Uterus (tissue), 4 donors: Measurements from ENCODE around the gene TCAF1. TPM values are rescaled to one million over a fixed set of nuclear protein-coding genes. Genes with fewer than 3 reads are reported as not detected.

Source experiments
- DNase-seq, 2 donors: peaks; one replicate each; pipeline ENCODE4 v3.0.0-alpha.2; 2019 to 2020
- H3K27ac ChIP-seq, 2 donors: fragments of 200-600 bp; sonication (generic); 1 replicate in 1 of 2; 2 replicates in 1 of 2; pipeline ENCODE4 v1.5.1; 2016 to 2018
- H3K27me3 ChIP-seq, 2 donors: fragments of 200-600 bp; sonication (generic); one replicate each; pipeline ENCODE4 v1.5.1; 2018 to 2019; ENCODE audit warnings: control low read depth in 1 of 2
- H3K36me3 ChIP-seq, 2 donors: fragments of 200-600 bp; sonication (generic); one replicate each; pipeline ENCODE4 v1.5.1; 2019; ENCODE audit warnings: control low read depth in 1 of 2
- H3K4me1 ChIP-seq, 2 donors: fragments of 200-600 bp; sonication (generic); one replicate each; pipeline ENCODE4 v1.5.1; 2018 to 2019; ENCODE audit warnings: control low read depth in 1 of 2
- H3K4me3 ChIP-seq, 2 donors: fragments of 200-600 bp; sonication (generic); 1 replicate in 1 of 2; 2 replicates in 1 of 2; pipeline ENCODE4 v1.5.1; 2018 to 2019; ENCODE audit warnings: mild to moderate bottlenecking in 1 of 2
- H3K9me3 ChIP-seq, 2 donors: fragments of 200-600 bp; sonication (generic); one replicate each; pipeline ENCODE4 v1.5.1; 2019; ENCODE audit warnings: control low read depth in 1 of 2
- POLR2A ChIP-seq, 2 donors: fragments of 450-650 bp; IDR thresholded peaks; one replicate each; pipeline ENCODE4 v1.6.1; 2016; ENCODE audit warnings: antibody characterized with exemption in 2 of 2, mild to moderate bottlenecking in 1 of 2, moderate library complexity in 1 of 2
- intact Hi-C: fragments of 100-400 bp; cut with DNase I; formaldehyde crosslinking; loops from one replicate; pipeline ENCODE4 v1.15.1; 2023; ENCODE audit warnings: low total_unique reads
- total RNA-seq, 4 donors: library from RNA; depleted of rRNA in 3 of 4; stranded (reverse); fragments of >200 nt in 3 of 4; gene quantifications; one replicate each; pipeline versions ENCODE4 v1.1.0 to v1.2.4, GENCODE V29; 2014 to 2023
- TF ChIP-seq, protein P1 (sequence below), 4 experiments: fragments of 200-600 bp in 2 of 4; fragments of 450-650 bp in 2 of 4; sonication (generic) in 2 of 4; IDR thresholded peaks; one replicate each; pipeline ENCODE4 v1.5.1; 2016 to 2019; ENCODE audit warnings: antibody characterized with exemption in 4 of 4, mild to moderate bottlenecking in 2 of 4, moderate library complexity in 1 of 4
- donor health status: DM: yes; HTN: yes; CAD: no.

Gene TCAF1
- total RNA-seq, 4 donors from 2014 or later, result 12.3 to 137 (median 46.6) TPM

GRCh38 chr7:143885951-143886350 lies 16.0 kb downstream of the TCAF1 start:
- no peaks in the 10 kb centered on the region for H3K36me3 ChIP-seq
- intact Hi-C loops, result no loop called here
- H3K4me1 ChIP-seq, result peaks cover 0 to 3% of the 10 kb centered on the region in 2 donors

GRCh38 chr7:143884969-143885559 lies 16.9 kb downstream of the TCAF1 start:
- peak; percentile 61 to 68 for DNase-seq
- H3K4me3 ChIP-seq, result peak overlapping the region; percentile 38 to 53
- peak overlapping the region; percentile 68 to 73 for H3K27ac ChIP-seq
- H3K9me3 ChIP-seq, result no peaks in the 10 kb centered on the region
- TF ChIP-seq, protein P1, sequence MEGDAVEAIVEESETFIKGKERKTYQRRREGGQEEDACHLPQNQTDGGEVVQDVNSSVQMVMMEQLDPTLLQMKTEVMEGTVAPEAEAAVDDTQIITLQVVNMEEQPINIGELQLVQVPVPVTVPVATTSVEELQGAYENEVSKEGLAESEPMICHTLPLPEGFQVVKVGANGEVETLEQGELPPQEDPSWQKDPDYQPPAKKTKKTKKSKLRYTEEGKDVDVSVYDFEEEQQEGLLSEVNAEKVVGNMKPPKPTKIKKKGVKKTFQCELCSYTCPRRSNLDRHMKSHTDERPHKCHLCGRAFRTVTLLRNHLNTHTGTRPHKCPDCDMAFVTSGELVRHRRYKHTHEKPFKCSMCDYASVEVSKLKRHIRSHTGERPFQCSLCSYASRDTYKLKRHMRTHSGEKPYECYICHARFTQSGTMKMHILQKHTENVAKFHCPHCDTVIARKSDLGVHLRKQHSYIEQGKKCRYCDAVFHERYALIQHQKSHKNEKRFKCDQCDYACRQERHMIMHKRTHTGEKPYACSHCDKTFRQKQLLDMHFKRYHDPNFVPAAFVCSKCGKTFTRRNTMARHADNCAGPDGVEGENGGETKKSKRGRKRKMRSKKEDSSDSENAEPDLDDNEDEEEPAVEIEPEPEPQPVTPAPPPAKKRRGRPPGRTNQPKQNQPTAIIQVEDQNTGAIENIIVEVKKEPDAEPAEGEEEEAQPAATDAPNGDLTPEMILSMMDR (IDR thresholded peaks at IDR 0.05), result no peak
- TF ChIP-seq POLR2A (IDR thresholded peaks at IDR 0.05), result no peak
- H3K27me3 ChIP-seq, result no peaks in the 10 kb centered on the region
- H3K4me1 ChIP-seq, result peaks cover 0 to 3% of the 10 kb centered on the region in 2 donors
- H3K36me3 ChIP-seq, result no peaks in the 10 kb centered on the region
- intact Hi-C loops, result no loop called here

More at GRCh38 chr7:143885951-143886350, 16.0 kb downstream of the TCAF1 start:
- H3K27ac ChIP-seq, result peak overlapping the region in 1 of 2 donors; percentile 73
- no peaks in the 10 kb centered on the region for H3K9me3 ChIP-seq
- no peak for DNase-seq
- no peaks in the 10 kb centered on the region for H3K27me3 ChIP-seq
- no peak overlapping the region for H3K4me3 ChIP-seq
- no peak for TF ChIP-seq POLR2A (IDR thresholded peaks at IDR 0.05)
- TF ChIP-seq, protein P1 (IDR thresholded peaks at IDR 0.05), result no peak

DNA sequence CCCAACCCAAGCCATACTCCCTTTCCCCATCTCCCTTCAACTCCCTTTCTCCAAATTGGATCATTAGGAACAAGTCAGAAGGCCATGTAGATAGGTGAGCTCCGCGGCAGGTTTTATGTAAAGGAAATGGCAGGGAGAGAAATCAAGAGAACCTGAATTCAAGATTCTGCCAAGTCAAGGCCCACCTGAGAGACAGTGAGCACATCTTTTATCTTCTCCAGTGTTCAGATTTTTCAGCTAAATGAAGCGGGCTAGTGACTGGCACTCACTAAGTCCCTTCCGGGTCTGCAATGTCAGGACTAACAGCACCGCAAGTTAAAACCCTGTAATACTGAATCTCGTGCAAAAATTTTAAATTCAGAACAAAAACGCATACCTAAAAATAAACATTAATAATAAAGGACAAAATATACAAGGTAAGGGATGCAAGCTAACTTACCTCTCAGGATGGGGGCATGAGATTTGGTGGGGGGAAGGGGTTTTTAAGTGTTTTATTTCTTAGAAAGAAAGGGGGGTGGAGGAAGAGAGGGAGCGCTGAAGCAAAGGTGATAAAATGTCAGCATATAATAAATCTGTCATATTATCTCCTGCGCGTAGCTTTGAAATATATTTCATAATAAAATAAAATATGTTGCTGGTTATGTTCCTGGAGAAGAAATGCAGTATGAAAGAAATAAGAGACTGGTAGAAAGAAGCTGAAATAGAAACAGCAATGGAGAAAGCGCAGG lies 17.6 kb downstream of the TCAF1 start:
- Histone ChIP-seq H3K4me1 (peaks cover 0 to 3% of the 10 kb centered on the region in 2 donors), H3K27ac (peak overlapping the region; percentile 68 to 73), H3K9me3 (no peaks in the 10 kb centered on the region), H3K27me3 (no peaks in the 10 kb centered on the region), H3K4me3 (peak overlapping the region; percentile 38 to 53), H3K36me3 (no peaks in the 10 kb centered on the region)
- TF ChIP-seq POLR2A (IDR thresholded peaks at IDR 0.05), result no peak
- TF ChIP-seq, protein P1 (IDR thresholded peaks at IDR 0.05), result no peak
- DNase-seq, result no peak
- intact Hi-C loops, result no loop called here

DNA sequence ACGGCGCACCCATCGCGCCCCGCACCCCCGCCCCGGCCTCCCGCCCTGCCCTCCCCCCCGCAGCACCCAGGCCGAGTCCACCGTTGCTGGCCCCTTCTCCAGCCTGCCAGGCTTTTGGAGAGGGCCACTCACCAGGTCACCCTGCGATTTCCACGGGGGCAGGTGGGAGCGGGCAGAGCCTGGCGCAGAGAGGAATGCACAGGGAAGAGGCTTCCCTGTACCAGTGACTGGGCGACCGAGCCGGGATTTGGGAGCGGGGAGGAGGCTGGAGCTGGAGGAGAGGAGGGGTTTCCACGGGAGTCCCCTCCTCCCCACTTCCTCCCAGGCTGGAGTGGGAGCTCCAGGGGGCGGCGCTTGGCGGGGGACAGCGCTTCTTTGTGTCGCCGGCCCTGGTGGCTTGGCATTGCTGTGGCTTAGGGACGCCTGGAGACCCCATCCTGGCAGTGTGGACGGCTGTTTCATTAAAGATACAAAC lies 19.3 kb downstream of the TCAF1 start:
- Histone ChIP-seq H3K27me3 (no peaks in the 10 kb centered on the region), H3K36me3 (no peaks in the 10 kb centered on the region), H3K4me1 (peaks cover 0 to 3% of the 10 kb centered on the region in 2 donors), H3K27ac (peak overlapping the region; percentile 84 to 87), H3K4me3 (peak overlapping the region; percentile 68), H3K9me3 (no peaks in the 10 kb centered on the region)
- DNase-seq, result peak; percentile 64 to 70
- no peak for TF ChIP-seq POLR2A (IDR thresholded peaks at IDR 0.05)
- TF ChIP-seq, protein P1 (IDR thresholded peaks at IDR 0.05), result no peak
- intact Hi-C loops, result no loop called here

DNA sequence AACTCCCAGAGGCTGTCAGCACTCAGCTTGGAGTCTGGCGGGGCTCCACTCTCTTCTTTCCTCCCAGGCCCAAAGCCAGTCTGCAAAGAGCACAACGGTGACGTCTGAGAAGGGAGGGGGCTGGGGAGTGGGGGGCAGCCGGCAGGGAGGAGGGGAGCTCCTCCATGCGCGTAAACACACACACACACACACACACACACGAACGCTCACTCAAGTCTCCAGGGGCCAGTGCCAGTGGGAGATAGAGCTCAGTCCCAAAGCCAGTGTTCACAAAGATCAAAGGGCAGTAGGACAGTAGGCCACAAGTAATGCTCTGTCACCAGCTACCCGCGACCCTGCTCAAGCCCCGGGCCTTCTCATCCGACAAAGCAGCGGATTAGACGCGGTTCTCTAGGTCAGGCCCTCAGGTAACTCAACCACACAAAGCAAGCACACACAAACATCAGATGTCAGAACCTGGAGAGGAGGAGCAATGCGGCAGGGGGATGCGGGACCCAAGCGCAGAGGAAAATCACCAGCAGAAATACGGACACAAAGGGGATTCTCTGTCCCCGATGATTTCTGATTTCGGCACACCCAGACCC lies 19.9 kb downstream of the TCAF1 start:
- Histone ChIP-seq H3K9me3 (no peaks in the 10 kb centered on the region), H3K27me3 (no peaks in the 10 kb centered on the region), H3K27ac (peak overlapping the region; percentile 84 to 87), H3K4me1 (peaks cover 0 to 3% of the 10 kb centered on the region in 2 donors), H3K4me3 (peak overlapping the region; percentile 68), H3K36me3 (no peaks in the 10 kb centered on the region)
- peak; percentile 81 to 82 for DNase-seq
- TF ChIP-seq, protein P1 (IDR thresholded peaks at IDR 0.05), result no peak
- TF ChIP-seq POLR2A (IDR thresholded peaks at IDR 0.05), result no peak
- intact Hi-C loops, result no loop called here
